NT2/D1 (cell line): ENCODE data around the gene YIPF7.

Experiments
- SUZ12 ChIP-seq: IDR thresholded peaks from 2 replicates; pipeline ENCODE4 v1.6.1; 2011; ENCODE audit not compliant: insufficient read length, insufficient read depth; ENCODE audit errors: extremely low read depth
- ZNF274 ChIP-seq: IDR thresholded peaks from 2 replicates; pipeline ENCODE4 v1.6.1; 2011; ENCODE audit warnings: mild to moderate bottlenecking, low read depth, low read length

DNA sequence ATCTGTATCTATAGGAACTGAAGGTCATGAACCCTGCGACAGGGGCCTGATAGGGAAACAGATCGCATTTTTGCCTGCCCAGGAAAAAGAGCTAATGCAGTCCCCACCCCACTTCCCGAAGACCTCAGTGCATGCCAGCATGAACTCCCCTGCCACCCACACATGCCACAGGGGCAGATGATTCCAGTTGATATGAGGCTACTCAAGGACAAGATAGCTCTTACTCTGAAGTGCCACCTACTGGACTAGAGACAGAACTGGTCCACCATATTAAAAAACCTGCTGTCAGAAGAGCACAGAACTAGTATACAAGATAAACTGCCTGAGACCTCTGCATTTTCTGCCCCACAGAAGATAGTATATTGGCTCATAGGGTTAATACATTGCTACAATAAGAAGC lies 68.0 kb downstream of the YIPF7 start:
- TF ChIP-seq ZNF274 (no peak), SUZ12 (no peak)
